Cardiac fibroblast (primary cell): Measurements from ENCODE around the gene CPAMD8.

Source experiments
- DNase-seq, 2 donors: peaks; one replicate each; pipeline versions ENCODE4 v3.0.0 to v3.0.0-alpha.2; 2010; ENCODE audit warnings: low read depth in 2 of 2
- H3K4me3 ChIP-seq, 2 donors: replicated peaks in 1 of 2; 1 replicate in 1 of 2; 2 replicates in 1 of 2; pipeline ENCODE4 v1.5.1; 2011; ENCODE audit warnings: low read depth in 2 of 2, low read length in 2 of 2, mild to moderate bottlenecking in 2 of 2, moderate library complexity in 1 of 2
- CTCF ChIP-seq: IDR thresholded peaks from one replicate; pipeline ENCODE4 v1.5.1; 2011; ENCODE audit warnings: low read depth, mild to moderate bottlenecking, low read length, inconsistent platforms

Gene CPAMD8

DNA sequence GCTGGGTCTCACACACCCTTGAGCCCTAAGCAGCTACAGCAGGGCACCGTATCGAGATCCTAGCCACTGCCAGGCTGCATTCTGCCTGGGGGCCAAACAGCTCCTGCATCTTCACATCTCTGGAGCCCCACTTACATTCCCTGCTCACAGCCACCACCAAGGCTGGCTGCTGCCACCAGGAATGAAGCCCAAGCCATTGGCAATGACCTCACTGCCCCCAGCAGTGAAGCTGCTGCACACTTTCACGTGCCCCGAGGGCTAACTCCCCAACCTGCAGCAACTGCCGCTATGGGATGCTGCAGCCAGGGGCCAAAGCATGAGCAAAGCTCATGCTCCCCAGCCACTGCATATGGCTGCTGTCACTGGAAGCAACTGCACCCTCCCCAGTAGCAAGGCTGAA lies 95.9 kb downstream of the CPAMD8 start:
- no peak for DNase-seq
- TF ChIP-seq CTCF, result no peak
- H3K4me3 ChIP-seq, result no peak overlapping the region

DNA sequence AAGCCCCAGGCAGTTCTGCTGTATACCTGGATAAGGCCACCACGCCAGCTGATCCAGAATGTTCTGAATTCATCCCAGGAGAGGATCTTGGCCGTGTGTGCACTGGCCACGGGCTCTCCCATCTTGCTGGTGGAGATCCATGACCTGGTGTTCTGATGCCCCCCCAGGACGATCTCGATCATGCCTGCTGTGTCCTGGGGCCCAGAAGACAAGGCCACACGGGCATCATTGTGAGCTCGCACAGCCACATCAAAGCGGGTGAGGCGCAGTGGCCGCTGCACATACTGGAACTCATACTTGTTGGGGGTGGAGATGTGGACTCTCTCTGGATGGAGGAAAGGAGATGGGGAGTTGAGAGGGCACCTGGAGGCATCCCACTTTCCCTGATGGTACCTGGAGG lies 97.7 kb downstream of the CPAMD8 start:
- no peak for TF ChIP-seq CTCF
- DNase-seq, result no peak
- H3K4me3 ChIP-seq, result no peak overlapping the region

GRCh38 chr19:16928351-16928750 lies 98.3 kb downstream of the CPAMD8 start:
- no peak for TF ChIP-seq CTCF
- DNase-seq, result no peak
- no peak overlapping the region for H3K4me3 ChIP-seq

DNA sequence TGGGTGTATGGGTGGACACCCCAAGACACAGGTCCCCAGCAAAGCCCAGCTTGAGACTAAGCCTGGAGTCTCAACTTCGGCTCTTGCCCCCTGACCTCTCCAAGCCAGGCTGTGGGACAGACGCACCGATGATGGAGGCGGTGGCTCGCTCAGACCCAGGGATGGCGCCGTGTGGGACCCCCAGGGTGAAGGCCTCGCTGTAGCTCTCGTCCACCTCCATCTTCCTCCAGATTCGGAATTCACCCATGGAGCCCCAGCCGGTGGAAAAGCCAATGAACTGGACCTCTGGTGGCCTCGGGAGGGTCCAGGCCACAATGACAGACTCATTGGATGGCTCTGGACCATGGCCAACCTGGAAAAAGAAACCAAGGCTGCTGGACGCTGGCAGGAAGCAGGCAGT lies 98.7 kb downstream of the CPAMD8 start:
- no peak for TF ChIP-seq CTCF
- no peak overlapping the region for H3K4me3 ChIP-seq
- DNase-seq, result no peak

DNA sequence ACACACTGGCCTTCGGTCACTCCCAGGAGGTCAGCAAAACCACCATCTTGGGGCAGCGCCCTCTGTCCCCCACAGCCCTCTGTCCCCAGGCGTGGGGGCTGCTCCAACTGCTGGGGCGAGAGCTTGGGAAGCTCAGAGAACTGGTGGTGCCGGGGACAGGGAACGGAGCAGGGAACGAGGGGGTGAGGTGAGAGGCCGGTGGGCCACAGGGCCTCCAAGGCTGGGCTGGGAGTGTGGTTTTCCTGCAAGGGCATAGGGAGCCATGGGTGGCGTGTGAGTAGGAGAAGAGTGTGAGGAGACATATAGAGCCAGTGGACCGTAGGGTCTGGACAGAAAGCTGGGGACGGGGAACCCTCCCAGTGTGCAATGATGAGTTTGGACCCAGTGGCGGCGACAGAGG lies 103.7 kb downstream of the CPAMD8 start:
- H3K4me3 ChIP-seq, result no peak overlapping the region
- DNase-seq, result no peak
- no peak for TF ChIP-seq CTCF

GRCh38 chr19:16922592-16922934 lies 104.0 kb downstream of the CPAMD8 start:
- TF ChIP-seq CTCF, result no peak
- H3K4me3 ChIP-seq, result no peak overlapping the region
- no peak for DNase-seq

GRCh38 chr19:16921766-16922591 lies 104.6 kb downstream of the CPAMD8 start:
- DNase-seq, result no peak
- no peak for TF ChIP-seq CTCF
- H3K4me3 ChIP-seq, result no peak overlapping the region
